NT2/D1 (cell line): ENCODE results near the gene C4orf51.

Experiments used
- DNase-seq: peaks from one replicate; pipeline ENCODE4 v3.0.0-alpha.2; 2011; ENCODE audit warnings: low read depth, low spot score
- H3K27me3 ChIP-seq: 2 replicates; pipeline ENCODE4 v1.6.0; 2011; ENCODE audit warnings: mild to moderate bottlenecking; ENCODE audit not compliant: insufficient read length, insufficient read depth
- H3K36me3 ChIP-seq: 2 replicates; pipeline ENCODE4 v1.6.1; 2011; ENCODE audit warnings: mild to moderate bottlenecking, low read length, mixed read lengths; ENCODE audit not compliant: insufficient read depth, insufficient read length
- H3K4me1 ChIP-seq: 2 replicates; pipeline ENCODE4 v1.5.1; 2011; ENCODE audit not compliant: insufficient read depth, insufficient read length
- H3K4me3 ChIP-seq: 2 replicates; pipeline ENCODE4 v1.5.1; 2011; ENCODE audit warnings: low read depth; ENCODE audit not compliant: insufficient read length
- H3K9ac ChIP-seq: 2 replicates; pipeline ENCODE4 v1.6.0; 2011; ENCODE audit warnings: low read depth; ENCODE audit not compliant: insufficient read length
- H3K9me3 ChIP-seq: 2 replicates; pipeline ENCODE4 v1.5.1; 2011; ENCODE audit warnings: mild to moderate bottlenecking, low read length; ENCODE audit not compliant: insufficient read depth
- SUZ12 ChIP-seq: IDR thresholded peaks from 2 replicates; pipeline ENCODE4 v1.6.1; 2011; ENCODE audit not compliant: insufficient read length, insufficient read depth; ENCODE audit errors: extremely low read depth
- YY1 ChIP-seq: IDR thresholded peaks from 2 replicates; pipeline ENCODE4 v1.6.1; 2011; ENCODE audit not compliant: insufficient read length, insufficient read depth
- ZNF274 ChIP-seq: IDR thresholded peaks from 2 replicates; pipeline ENCODE4 v1.6.1; 2011; ENCODE audit warnings: mild to moderate bottlenecking, low read depth, low read length

The C4orf51 gene

DNA sequence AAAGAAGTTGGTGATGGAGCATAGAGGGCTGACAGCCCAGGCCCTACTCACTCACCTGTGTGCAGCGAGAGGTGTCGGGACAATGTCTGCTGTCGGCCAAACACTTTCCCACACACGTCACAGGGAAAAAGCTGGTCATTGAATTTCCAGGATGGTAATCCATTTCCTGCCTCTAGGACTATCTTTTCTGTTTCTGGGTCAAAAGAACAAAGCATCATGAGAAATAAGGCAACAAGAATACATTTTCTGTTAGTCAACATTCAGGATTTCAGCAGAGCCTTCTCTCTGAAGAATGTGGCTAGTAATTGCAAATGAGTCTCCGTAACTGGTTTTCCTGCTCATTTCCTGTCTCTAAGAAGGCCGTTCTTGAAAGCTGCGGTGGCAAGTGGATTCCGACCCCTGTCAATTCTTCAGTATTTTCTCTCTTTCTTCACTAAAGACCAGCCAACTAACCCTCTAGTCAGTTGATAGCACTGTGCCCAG lies 99.4 kb downstream of the C4orf51 start:
- Histone ChIP-seq H3K36me3 (peaks cover 22% of the 10 kb centered on the region), H3K9ac (no peak overlapping the region), H3K4me3 (no peak overlapping the region), H3K9me3 (no peaks in the 10 kb centered on the region), H3K27me3 (no peaks in the 10 kb centered on the region), H3K4me1 (no peaks in the 10 kb centered on the region)
- TF ChIP-seq ZNF274 (no peak), YY1 (no peak), SUZ12 (no peak)
- DNase-seq: no peak

DNA sequence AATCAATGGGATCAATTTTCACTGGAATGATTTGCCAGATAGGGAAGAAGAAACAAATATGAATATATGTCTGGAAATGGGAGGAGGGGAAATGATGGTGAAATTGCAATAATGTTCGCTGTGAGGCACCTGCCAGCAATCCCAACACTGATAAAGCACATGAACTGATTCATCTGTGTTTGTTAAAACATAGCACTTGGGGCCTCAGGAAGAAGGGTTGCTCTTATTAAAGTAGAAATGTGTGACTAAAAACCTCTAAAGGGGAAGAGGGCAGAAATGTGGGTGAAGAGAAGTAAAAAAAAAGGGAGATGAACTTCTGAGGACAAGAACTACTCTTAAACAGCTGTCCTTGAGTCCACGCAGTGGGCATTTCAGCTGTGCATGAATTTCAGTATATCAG lies 101.4 kb downstream of the C4orf51 start:
- no peak for DNase-seq

More for the DNA sequence above, 101.4 kb downstream of the C4orf51 start:
- Histone ChIP-seq H3K4me1 (no peaks in the 10 kb centered on the region), H3K9ac (no peak overlapping the region), H3K36me3 (peaks cover 7% of the 10 kb centered on the region), H3K9me3 (no peaks in the 10 kb centered on the region), H3K27me3 (no peaks in the 10 kb centered on the region), H3K4me3 (no peak overlapping the region)
- TF ChIP-seq YY1 (no peak), ZNF274 (no peak), SUZ12 (no peak)
